CD4-positive, alpha-beta memory T cell (primary cell): Measurements from ENCODE around the gene SPTLC2. TPM values are rescaled to one million over a fixed set of nuclear protein-coding genes. Genes with fewer than 3 reads are reported as not detected.

Experiments used
- CTCF ChIA-PET: fragments of 350-600 bp; sonication (Branson Sonifier 250); formaldehyde crosslinking; loops from one replicate; lab custom pipeline; 2021; ENCODE audit warnings: inconsistent platforms; ENCODE audit not compliant: partially characterized antibody; lab: Charles Lee
- POLR2A ChIA-PET: fragments of 350-600 bp; sonication (Branson Sonifier 250); formaldehyde crosslinking; loops from one replicate; lab custom pipeline; 2021; ENCODE audit not compliant: partially characterized antibody; lab: Charles Lee
- DNase-seq, 5 donors: peaks; one replicate each; pipeline versions ENCODE4 v3.0.0 to v3.0.0-alpha.2; 2020 to 2022; ENCODE audit warnings: mixed read lengths in 1 of 5
- H3K27ac ChIP-seq: one replicate; pipeline ENCODE4 v1.7.0; 2013; ENCODE audit warnings: low read depth, low read length
- H3K27me3 ChIP-seq: 2 replicates; pipeline ENCODE4 v1.7.0; 2013; ENCODE audit warnings: mild to moderate bottlenecking, low read length, moderate library complexity; ENCODE audit not compliant: insufficient read depth
- H3K36me3 ChIP-seq: 2 replicates; pipeline ENCODE4 v1.7.0; 2013; ENCODE audit warnings: mild to moderate bottlenecking, low read length, moderate library complexity; ENCODE audit not compliant: insufficient read depth
- H3K4me1 ChIP-seq: 2 replicates; pipeline ENCODE4 v1.7.0; 2013; ENCODE audit warnings: mild to moderate bottlenecking, low read length, moderate library complexity; ENCODE audit not compliant: insufficient read depth
- H3K4me3 ChIP-seq, 2 donors: one replicate each; pipeline ENCODE4 v1.7.0; 2013; ENCODE audit warnings: low read length in 2 of 2, mild to moderate bottlenecking in 1 of 2
- H3K9me3 ChIP-seq, 2 donors: one replicate each; pipeline ENCODE4 v1.7.0; 2013; ENCODE audit warnings: low read length in 2 of 2, control low read depth in 1 of 2; ENCODE audit not compliant: control insufficient read depth in 1 of 2
- H3K27ac Mint-ChIP-seq, 7 donors: one replicate each; pipeline ENCODE4 v1.8.0; 2020 to 2021; ENCODE audit warnings: mixed read lengths in 7 of 7, mild to moderate bottlenecking in 6 of 7, inconsistent platforms in 3 of 7, moderate library complexity in 3 of 7
- H3K27me3 Mint-ChIP-seq, 2 donors: one replicate each; pipeline ENCODE4 v1.8.0; 2020 to 2021; ENCODE audit warnings: mixed read lengths in 2 of 2
- H3K36me3 Mint-ChIP-seq, 2 donors: one replicate each; pipeline ENCODE4 v1.8.0; 2020 to 2021; ENCODE audit warnings: mixed read lengths in 2 of 2, inconsistent platforms in 1 of 2, mild to moderate bottlenecking in 1 of 2
- H3K4me1 Mint-ChIP-seq, 4 donors: one replicate each; pipeline ENCODE4 v1.8.0; 2020 to 2021; ENCODE audit warnings: mixed read lengths in 4 of 4, mild to moderate bottlenecking in 1 of 4
- H3K4me3 Mint-ChIP-seq, 8 donors: one replicate each; pipeline ENCODE4 v1.8.0; 2020 to 2021; ENCODE audit warnings: mixed read lengths in 8 of 8, mild to moderate bottlenecking in 7 of 8, moderate library complexity in 6 of 8, inconsistent platforms in 3 of 8
- H3K9me3 Mint-ChIP-seq, 8 donors: one replicate each; pipeline ENCODE4 v1.8.0; 2020 to 2021; ENCODE audit warnings: mixed read lengths in 8 of 8, mild to moderate bottlenecking in 5 of 8, inconsistent platforms in 3 of 8, moderate library complexity in 1 of 8
- intact Hi-C: fragments of 100-400 bp; cut with micrococcal nuclease; formaldehyde crosslinking; loops from one replicate; pipeline ENCODE4 v1.15.1; 2023
- polyA plus RNA-seq, 2 donors: library from polyadenylated mRNA; unstranded; fragments of 300-500 nt; fragmentation: Illumina TruSeq; gene quantifications; one replicate each; pipeline ENCODE4 v1.2.3, GENCODE V29; 2021
- total RNA-seq, 2 experiments: library from RNA; stranded (reverse); gene quantifications; one replicate each; pipeline ENCODE4 v1.2.3, GENCODE V29; 2021

SPTLC2 gene
- total and polyA plus RNA-seq, 4 experiments from 2014 or later, result 11.2 to 31.3 (median 24.8) TPM

GRCh38 chr14:77623201-77623600 lies 6.8 kb upstream of the SPTLC2 start:
- CTCF ChIA-PET, result no interaction called here
- H3K4me1 ChIP-seq, result no peaks in the 10 kb centered on the region
- H3K27me3 Mint-ChIP-seq, result no peaks in the 10 kb centered on the region
- DNase-seq, result no peak
- no peak overlapping the region for H3K27ac Mint-ChIP-seq
- intact Hi-C loops, result no loop called here
- H3K27me3 ChIP-seq, result no peaks in the 10 kb centered on the region
- POLR2A ChIA-PET, result no interaction called here
- H3K36me3 ChIP-seq, result no peaks in the 10 kb centered on the region
- no peak overlapping the region for H3K27ac ChIP-seq
- H3K4me1 Mint-ChIP-seq, result peaks cover 0 to 2% (median under 1%) of the 10 kb centered on the region in 4 donors
- H3K36me3 Mint-ChIP-seq, result no peaks in the 10 kb centered on the region
- no peak overlapping the region for H3K4me3 ChIP-seq
- H3K9me3 ChIP-seq, result no peaks in the 10 kb centered on the region
- no peak overlapping the region for H3K4me3 Mint-ChIP-seq
- peaks cover 0 to 2% (median 0%) of the 10 kb centered on the region in 8 donors for H3K9me3 Mint-ChIP-seq

- Mint-ChIP-seq H3K9me3 (peaks cover 0 to 2% (median 0%) of the 10 kb centered on the region in 8 donors), H3K36me3 (no peaks in the 10 kb centered on the region), H3K4me1 (peaks cover 0 to 4% (median 3%) of the 10 kb centered on the region in 4 donors), H3K27ac (no peak overlapping the region), H3K4me3 (no peak overlapping the region), H3K27me3 (no peaks in the 10 kb centered on the region)
- no peaks in the 10 kb centered on the region for H3K27me3 ChIP-seq
- ChIA-PET POLR2A (no interaction called here), CTCF (interaction anchor here (1.1 kb wide), 1 partner anchor 18 kb away, joined by 3 read pairs; no protein-coding TSS in a partner anchor)
- no peak overlapping the region for H3K27ac ChIP-seq
- H3K9me3 ChIP-seq, result no peaks in the 10 kb centered on the region
- no peak for DNase-seq
- intact Hi-C loops, result no loop called here
- H3K36me3 ChIP-seq, result no peaks in the 10 kb centered on the region
- H3K4me3 ChIP-seq, result no peak overlapping the region
- H3K4me1 ChIP-seq, result no peaks in the 10 kb centered on the region
Measured at GRCh38 chr14:77622366-77622961, 6.0 kb upstream of the SPTLC2 start.

DNA sequence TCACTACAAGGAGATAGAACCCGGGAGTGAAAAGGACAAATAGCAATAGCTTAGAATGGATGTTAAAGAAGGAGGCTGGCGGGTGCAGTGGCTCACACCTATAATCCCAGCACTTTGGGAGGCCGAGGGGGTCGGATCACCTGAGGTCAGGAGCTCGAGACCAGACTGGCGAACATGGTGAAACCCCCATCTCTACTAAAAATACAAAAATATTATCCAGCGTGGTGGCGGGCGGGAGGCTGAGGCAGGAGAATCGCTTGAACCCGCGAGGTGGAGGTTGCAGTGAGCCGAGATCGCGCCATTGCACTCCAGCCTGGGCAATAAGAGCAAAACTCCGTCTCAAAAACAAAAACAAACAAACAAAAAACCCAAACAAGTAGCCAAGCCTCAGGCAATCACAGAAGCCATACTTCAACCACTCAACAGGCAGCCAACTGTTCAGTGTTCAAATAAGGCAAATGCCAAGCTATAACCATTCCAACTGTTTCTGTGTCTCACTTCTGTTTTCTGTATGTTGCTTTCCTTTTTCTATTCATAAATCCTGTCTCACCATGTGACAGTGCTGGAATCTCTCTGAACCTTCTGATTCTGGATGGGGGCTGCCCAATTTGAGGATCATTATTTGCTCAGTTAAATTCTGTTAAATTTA lies 3.9 kb upstream of the SPTLC2 start:
- Mint-ChIP-seq H3K9me3 (no peaks in the 10 kb centered on the region), H3K27me3 (no peaks in the 10 kb centered on the region), H3K4me1 (peaks cover 4 to 21% (median 9%) of the 10 kb centered on the region in 4 donors), H3K27ac (no peak overlapping the region), H3K4me3 (no peak overlapping the region), H3K36me3 (peaks cover 0 to 8% of the 10 kb centered on the region in 2 donors)
- no peaks in the 10 kb centered on the region for H3K9me3 ChIP-seq
- H3K27ac ChIP-seq, result no peak overlapping the region
- DNase-seq, result no peak
- POLR2A ChIA-PET, result no interaction called here
- no peaks in the 10 kb centered on the region for H3K36me3 ChIP-seq
- H3K27me3 ChIP-seq, result no peaks in the 10 kb centered on the region
- peaks cover 12% of the 10 kb centered on the region for H3K4me1 ChIP-seq
- CTCF ChIA-PET, result no interaction called here
- H3K4me3 ChIP-seq, result no peak overlapping the region
- intact Hi-C loops, result no loop called here

DNA sequence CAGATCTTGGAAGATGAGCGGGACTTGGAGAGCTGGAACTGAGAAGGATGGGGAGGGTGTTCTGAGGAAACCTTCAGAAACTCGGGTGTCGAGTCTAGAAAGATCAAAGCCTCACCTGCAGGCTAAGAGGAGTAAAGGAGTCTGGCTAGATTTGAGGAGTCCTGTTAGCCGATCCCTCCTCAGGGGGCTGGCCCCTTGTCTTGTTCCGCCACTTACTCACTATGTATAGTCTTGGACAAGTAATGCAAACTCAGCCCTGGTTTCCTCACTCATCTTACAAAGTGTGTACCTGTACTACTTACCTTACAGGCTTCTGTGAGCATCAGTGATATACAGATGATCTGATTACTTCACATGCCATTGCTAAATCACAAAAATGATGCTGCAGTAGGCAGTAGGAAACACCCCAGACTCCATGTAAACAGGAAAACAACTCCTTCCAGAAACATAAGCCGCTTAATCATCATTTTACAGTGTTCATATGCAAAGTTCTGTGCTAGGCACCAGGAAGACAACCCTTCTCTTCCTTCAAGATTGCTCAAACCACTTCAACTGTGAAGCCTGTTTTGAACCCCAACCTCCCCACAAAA lies 2.0 kb upstream of the SPTLC2 start:
- ChIA-PET POLR2A (interaction anchor here (1.3 to 1.7 kb wide), 2 partner anchors 26 to 297 kb away, joined by 3 to 7 read pairs; partner anchors contain the start of genes GSTZ1 and POMT2), CTCF (interaction anchor here (0.8 to 2.0 kb wide), 2 partner anchors 20 to 38 kb away, joined by 3 to 5 read pairs; no protein-coding TSS in a partner anchor)
- Histone ChIP-seq H3K4me3 (no peak overlapping the region), H3K36me3 (no peaks in the 10 kb centered on the region), H3K27me3 (no peaks in the 10 kb centered on the region), H3K9me3 (no peaks in the 10 kb centered on the region), H3K4me1 (peaks cover 28% of the 10 kb centered on the region), H3K27ac (no peak overlapping the region)
- Mint-ChIP-seq H3K4me1 (peaks cover 19 to 36% (median 23%) of the 10 kb centered on the region in 4 donors), H3K27ac (peak overlapping the region in 6 of 7 donors; percentile 2 to 86 (median 46)), H3K4me3 (no peak overlapping the region), H3K27me3 (no peaks in the 10 kb centered on the region), H3K36me3 (peaks cover 5 to 16% of the 10 kb centered on the region in 2 donors), H3K9me3 (no peaks in the 10 kb centered on the region)
- intact Hi-C loops, result loop anchor here (10.0 kb wide), 1 partner anchor 244 kb away; the partner anchor contains the start of genes SAMD15 and TMED8
- DNase-seq, result no peak

GRCh38 chr14:77616133-77616453 lies 344 bp downstream of the SPTLC2 start:
- CTCF ChIA-PET, result interaction anchor here (1.6 kb wide), 1 partner anchor 11 kb away, joined by 4 read pairs; no protein-coding TSS in a partner anchor

DNA sequence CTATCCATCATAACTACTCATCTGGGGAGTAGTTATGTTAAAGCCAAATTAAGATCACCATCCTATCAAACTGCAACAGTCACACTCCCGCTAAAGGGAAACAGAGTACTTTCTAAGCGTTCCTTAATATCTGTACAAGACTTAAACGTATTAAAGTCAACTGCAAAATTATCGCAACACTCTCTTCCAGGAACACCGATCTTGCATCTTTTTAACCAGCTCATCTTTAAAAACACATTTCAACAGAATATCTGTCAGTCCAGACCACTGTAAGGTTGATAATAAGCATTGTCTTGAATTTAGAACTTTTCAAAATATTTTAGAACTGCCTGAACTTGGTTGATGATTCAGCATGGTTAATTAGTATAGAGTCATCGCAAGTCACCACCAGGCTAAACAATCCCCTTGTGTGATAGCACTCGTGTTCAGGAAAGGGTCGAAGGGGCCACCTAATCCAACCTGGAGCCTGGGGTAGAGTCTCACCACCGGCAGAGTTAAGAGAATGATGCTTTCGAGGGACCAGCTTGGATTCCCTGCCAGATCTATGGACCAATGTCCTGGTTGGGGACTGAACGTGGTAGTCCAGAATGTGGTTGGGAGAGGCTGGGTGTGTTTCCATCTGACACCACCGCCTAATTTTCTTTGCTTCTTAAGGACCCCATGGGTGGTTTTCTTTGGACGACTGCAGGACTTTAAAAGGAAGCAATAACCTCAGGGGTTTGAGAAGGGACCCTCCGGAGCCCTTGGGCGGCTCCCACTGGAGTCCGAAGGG lies 890 bp downstream of the SPTLC2 start:
- Mint-ChIP-seq H3K27me3 (no peaks in the 10 kb centered on the region), H3K4me1 (peaks cover 29 to 52% (median 38%) of the 10 kb centered on the region in 4 donors), H3K36me3 (peaks cover 5 to 16% of the 10 kb centered on the region in 2 donors), H3K4me3 (peak overlapping the region; percentile 88 to 98 (median 92)), H3K9me3 (no peaks in the 10 kb centered on the region), H3K27ac (peak overlapping the region; percentile 61 to 96 (median 92))
- DNase-seq, result peak in 3 of 5 donors; percentile 11 to 56 (median 17)
- peak overlapping the region; percentile 50 to 59 for H3K4me3 ChIP-seq
- no peaks in the 10 kb centered on the region for H3K9me3 ChIP-seq
- no peaks in the 10 kb centered on the region for H3K36me3 ChIP-seq
- peaks cover 44% of the 10 kb centered on the region for H3K4me1 ChIP-seq
- peak overlapping the region; percentile 68 for H3K27ac ChIP-seq
- ChIA-PET CTCF (interaction anchor here (1.6 kb wide), 1 partner anchor 10 kb away, joined by 4 read pairs; no protein-coding TSS in a partner anchor), POLR2A (interaction anchor here (1.0 to 2.0 kb wide), 5 partner anchors 10 to 34 kb away, joined by 3 to 5 read pairs (median 4); no protein-coding TSS in a partner anchor)
- intact Hi-C loops, result loop anchor here (1.0 to 10.0 kb wide), 10 partner anchors 8 to 295 kb away; partner anchors contain the start of genes ADCK1, ALKBH1, GSTZ1 and POMT2
- H3K27me3 ChIP-seq, result no peaks in the 10 kb centered on the region

More at GRCh38 chr14:77616133-77616453, 344 bp downstream of the SPTLC2 start:
- H3K27ac Mint-ChIP-seq, result peak overlapping the region in 6 of 7 donors; percentile 86 to 96 (median 93)
- no peaks in the 10 kb centered on the region for H3K27me3 Mint-ChIP-seq
- Histone ChIP-seq H3K27ac (peak overlapping the region; percentile 68), H3K9me3 (no peaks in the 10 kb centered on the region), H3K27me3 (no peaks in the 10 kb centered on the region), H3K4me1 (peaks cover 44% of the 10 kb centered on the region), H3K4me3 (peak overlapping the region; percentile 50 to 59), H3K36me3 (no peaks in the 10 kb centered on the region)
- peak in 1 of 5 donors; percentile 45 for DNase-seq
- POLR2A ChIA-PET, result interaction anchor here (0.6 to 2.0 kb wide), 5 partner anchors 11 to 119 kb away, joined by 3 to 5 read pairs (median 4); no protein-coding TSS in a partner anchor
- no peaks in the 10 kb centered on the region for H3K9me3 Mint-ChIP-seq
- H3K4me3 Mint-ChIP-seq, result peak overlapping the region; percentile 88 to 98 (median 92)
- H3K36me3 Mint-ChIP-seq, result peaks cover 5 to 16% of the 10 kb centered on the region in 2 donors
- intact Hi-C loops, result loop anchor here (1.0 to 10.0 kb wide), 9 partner anchors 17 to 295 kb away; partner anchors contain the start of genes ADCK1, ALKBH1, GSTZ1 and POMT2
- H3K4me1 Mint-ChIP-seq, result peaks cover 29 to 52% (median 38%) of the 10 kb centered on the region in 4 donors
